NT2/D1 (cell line): ENCODE data around the gene C15orf62.

Source experiments
- SUZ12 ChIP-seq: IDR thresholded peaks from 2 replicates; pipeline ENCODE4 v1.6.1; 2011; ENCODE audit not compliant: insufficient read length, insufficient read depth; ENCODE audit errors: extremely low read depth
- YY1 ChIP-seq: IDR thresholded peaks from 2 replicates; pipeline ENCODE4 v1.6.1; 2011; ENCODE audit not compliant: insufficient read length, insufficient read depth

GRCh38 chr15:40723919-40724318 lies 45.9 kb upstream of the C15orf62 start:
- no peak for TF ChIP-seq YY1
- TF ChIP-seq SUZ12 = no peak
